Gastroesophageal sphincter (tissue), 3 donors: ENCODE measurements around the gene TRABD.

ENCODE experiments used
- CTCF ChIP-seq, 4 experiments: fragments of 200-600 bp in 2 of 4; fragments of 450-650 bp in 2 of 4; sonication (generic) in 1 of 4; IDR thresholded peaks; one replicate each; pipeline ENCODE4 v1.5.1; 2017 to 2019; ENCODE audit warnings: antibody characterized with exemption in 4 of 4, mild to moderate bottlenecking in 2 of 4, moderate library complexity in 2 of 4
- EP300 ChIP-seq: sonication (generic); formaldehyde crosslinking; IDR thresholded peaks from one replicate; pipeline ENCODE4 v1.6.1; 2017; ENCODE audit warnings: antibody characterized with exemption, mild to moderate bottlenecking

- TF ChIP-seq EP300 (no peak), CTCF (IDR thresholded peaks at IDR 0.05) (no peak)
Observed at GRCh38 chr22:50246242-50247175, 60.8 kb downstream of the TRABD start.
